HEK293T (cell line): ENCODE data around the gene PLOD3.

Experiments used
- BHLHE40 ChIP-seq: fragments of 450-650 bp; IDR thresholded peaks from 2 replicates; pipeline ENCODE4 v1.6.1; 2016; ENCODE audit warnings: mild to moderate bottlenecking, moderate library complexity, borderline replicate concordance
- CTBP1 ChIP-seq: fragments of 450-650 bp; IDR thresholded peaks from 2 replicates; pipeline ENCODE4 v1.6.1; 2016; ENCODE audit warnings: borderline replicate concordance
- ELF4 ChIP-seq: fragments of 450-650 bp; IDR thresholded peaks from 2 replicates; pipeline ENCODE4 v1.6.1; 2017; ENCODE audit warnings: antibody characterized with exemption
- FOXA1 ChIP-seq: fragments of 450-650 bp; IDR thresholded peaks from 2 replicates; pipeline ENCODE4 v1.6.1; 2016; ENCODE audit warnings: mild to moderate bottlenecking
- FOXK2 ChIP-seq: fragments of 450-650 bp; IDR thresholded peaks from 2 replicates; pipeline ENCODE4 v1.6.1; 2016; ENCODE audit warnings: mild to moderate bottlenecking
- L3MBTL2 ChIP-seq: fragments of 450-650 bp; conservative IDR thresholded peaks from 2 replicates; pipeline ENCODE4 v1.6.1; 2016; ENCODE audit warnings: mild to moderate bottlenecking
- LEF1 ChIP-seq: fragments of 450-650 bp; IDR thresholded peaks from 2 replicates; pipeline ENCODE4 v1.6.1; 2017; ENCODE audit warnings: mild to moderate bottlenecking, borderline replicate concordance
- SP1 ChIP-seq: fragments of 450-650 bp; IDR thresholded peaks from 2 replicates; pipeline ENCODE4 v1.6.1; 2017
- SUZ12 ChIP-seq: fragments of 450-650 bp; IDR thresholded peaks from 2 replicates; pipeline ENCODE4 v1.6.1; 2016; ENCODE audit warnings: mild to moderate bottlenecking

DNA sequence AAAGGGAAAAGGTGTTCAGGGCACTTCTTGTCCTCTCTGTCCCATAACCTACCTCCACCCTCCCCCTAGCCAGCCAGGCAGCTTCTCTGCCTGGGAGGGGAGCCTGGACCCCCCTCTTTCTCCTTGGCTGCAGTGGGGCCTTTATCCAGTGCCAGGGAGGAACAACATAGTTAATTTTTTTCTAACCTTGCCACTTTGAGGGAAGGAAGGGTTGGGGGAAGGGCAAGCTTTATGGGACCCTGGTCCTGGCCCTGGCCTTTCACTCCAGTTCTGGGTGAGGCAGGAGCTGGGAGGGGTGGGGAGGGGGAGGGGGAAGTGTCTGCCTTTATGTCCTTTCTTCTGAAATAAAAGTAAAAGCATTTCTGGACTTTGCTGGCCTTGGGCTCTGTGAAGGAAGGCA is 56.5 kb downstream of the PLOD3 start:
- TF ChIP-seq FOXK2 (no peak), FOXA1 (no peak), L3MBTL2 (no peak), SUZ12 (no peak), SP1 (no peak), LEF1 (no peak), CTBP1 (no peak), BHLHE40 (no peak), ELF4 (no peak)
